Stimulated activated CD8-positive, alpha-beta memory T cell treated with anti-CD3 and anti-CD28 coated beads, Interleukin-7, amount 100 ng/mL, for 1 hour (primary cell): ENCODE data around the gene GTF2A1.

Experiments used
- DNase-seq, 2 donors: peaks; one replicate each; pipeline ENCODE4 v3.0.0-alpha.2; 2020; ENCODE audit warnings: low read depth in 2 of 2

Gene GTF2A1

GRCh38 chr14:81137316-81137715 lies 83.4 kb downstream of the GTF2A1 start:
- DNase-seq: no peak

- DNase-seq: no peak
Observed at GRCh38 chr14:81133400-81133799, 87.4 kb downstream of the GTF2A1 start.

- DNase-seq: no peak
Observed at GRCh38 chr14:81132468-81132867, 88.3 kb downstream of the GTF2A1 start.

GRCh38 chr14:81129242-81129641 lies 91.5 kb downstream of the GTF2A1 start:
- no peak for DNase-seq

- no peak for DNase-seq
Observed at GRCh38 chr14:81127785-81128184, 93.0 kb downstream of the GTF2A1 start.

- DNase-seq: no peak
Observed at GRCh38 chr14:81125536-81125935, 95.2 kb downstream of the GTF2A1 start.
